ENCODE measurements around the gene CUTC.
"Not testable (repeated sequence)": the region's sequence is repeated elsewhere in the genome, so short reads cannot be mapped to it uniquely, and the experiment has no call there.

Gene CUTC, protein sequence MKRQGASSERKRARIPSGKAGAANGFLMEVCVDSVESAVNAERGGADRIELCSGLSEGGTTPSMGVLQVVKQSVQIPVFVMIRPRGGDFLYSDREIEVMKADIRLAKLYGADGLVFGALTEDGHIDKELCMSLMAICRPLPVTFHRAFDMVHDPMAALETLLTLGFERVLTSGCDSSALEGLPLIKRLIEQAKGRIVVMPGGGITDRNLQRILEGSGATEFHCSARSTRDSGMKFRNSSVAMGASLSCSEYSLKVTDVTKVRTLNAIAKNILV

DNA sequence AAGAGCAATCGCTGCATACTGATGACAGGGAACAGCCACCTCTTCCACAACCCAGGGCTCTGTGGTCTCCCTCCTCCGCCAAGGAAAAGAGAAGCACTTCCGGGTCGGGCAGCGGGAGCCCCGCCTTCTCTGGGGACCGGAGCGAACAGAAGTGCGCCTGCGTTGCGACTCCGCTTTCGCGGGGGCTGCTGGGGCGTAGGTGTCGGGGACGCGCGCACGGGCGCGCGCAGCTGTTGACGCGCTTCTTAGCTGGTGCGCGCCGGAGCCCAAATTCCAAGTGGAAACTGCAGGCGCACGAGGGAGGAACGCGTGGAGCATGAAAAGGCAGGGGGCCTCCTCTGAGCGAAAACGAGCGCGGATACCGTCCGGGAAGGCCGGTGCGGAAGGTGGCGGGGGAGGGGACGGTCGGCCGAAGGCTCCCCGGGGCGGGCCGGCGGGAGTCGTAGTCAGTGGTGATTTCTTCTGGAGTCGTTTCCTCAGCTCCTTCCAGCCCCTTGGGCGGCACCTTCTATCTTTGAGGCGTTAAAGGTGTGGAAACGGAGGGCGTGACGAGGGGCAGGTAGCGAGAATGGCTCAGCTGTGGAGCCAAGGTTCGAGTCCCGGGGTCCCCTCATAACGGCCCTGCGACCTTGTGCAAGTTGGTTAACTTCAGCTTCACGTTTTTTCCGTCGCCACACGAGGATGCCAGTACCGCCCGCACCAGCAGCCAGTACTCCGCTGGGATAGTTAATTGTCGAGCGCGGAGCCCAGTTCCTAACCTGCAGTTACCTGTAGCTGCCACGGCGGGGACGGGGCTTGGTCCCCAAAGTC lies at the start of gene CUTC, which contains the start of gene COX15:
Gene CUTC, plus strand, starts transcription at position 202 of the 810 bp plus-strand sequence. Its CDS starts 115 bp downstream, at position 317.
Gene COX15, minus strand, starts transcription at position 95 of the 810 bp plus-strand sequence. Its CDS starts 78 bp downstream, at position 17.
- peak; percentile 94 for DNase-seq (ENCODE audit: low spot score)

DNA sequence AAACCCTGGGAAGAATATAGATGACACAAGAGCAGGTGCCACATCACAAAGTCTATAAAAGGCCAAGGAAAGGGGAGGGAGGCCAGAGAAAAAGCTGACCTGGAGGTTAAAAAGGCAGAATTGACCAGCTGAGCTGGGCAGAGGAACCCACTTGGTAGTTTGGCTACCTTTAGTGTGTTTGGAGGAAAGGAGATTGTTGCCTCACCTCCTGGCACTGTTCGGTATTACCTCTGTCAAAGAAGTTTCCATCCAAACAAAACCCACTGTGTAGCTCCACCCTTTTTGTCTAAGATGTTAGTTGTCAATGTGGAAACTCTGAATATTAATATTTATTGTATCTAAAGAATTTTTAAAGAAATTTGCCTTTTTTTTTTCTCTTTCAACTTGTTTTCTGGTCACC lies 49.3 kb upstream of the CUTC start:
- DNase-seq (ENCODE audit: low spot score) = no peak

DNA sequence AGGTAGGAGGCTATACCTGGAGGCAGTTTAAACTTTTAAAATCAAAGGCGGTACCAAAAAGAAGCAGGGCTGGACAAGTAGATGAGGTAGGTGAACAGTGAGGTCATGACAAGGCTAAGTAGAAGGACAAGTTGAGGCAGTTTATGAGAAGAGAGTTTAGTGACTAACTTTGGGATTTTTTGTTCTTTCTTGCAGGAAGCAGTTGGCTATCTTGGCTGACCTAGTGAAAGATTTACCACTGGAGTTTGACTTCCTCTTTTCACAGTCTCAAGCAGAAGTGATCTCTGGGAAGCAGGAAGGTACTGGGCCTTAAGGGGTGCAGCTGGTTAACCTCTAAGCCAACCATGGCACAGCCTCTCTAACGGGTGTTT lies 46.5 kb upstream of the CUTC start:
- no peak for DNase-seq (ENCODE audit: low spot score)

DNA sequence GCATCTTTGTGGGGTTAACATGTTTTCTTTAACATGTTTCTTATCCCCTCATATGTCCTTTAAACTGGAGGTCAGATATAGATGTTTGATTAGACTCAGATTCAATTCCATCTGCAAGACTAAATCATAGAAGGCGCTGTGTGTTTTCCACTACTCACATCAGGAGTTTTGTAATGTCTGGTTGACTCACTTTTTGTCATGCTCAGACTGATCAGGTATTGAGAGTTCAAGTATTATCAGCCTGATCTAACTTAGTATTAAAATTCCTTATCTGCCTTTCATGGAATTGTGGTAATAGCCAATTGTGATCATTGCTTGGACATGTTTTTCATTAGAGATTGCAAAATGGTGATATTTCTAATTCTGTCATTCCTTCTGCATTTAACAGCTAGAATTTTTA lies 42.6 kb upstream of the CUTC start:
- no peak for DNase-seq (ENCODE audit: low spot score)

DNA sequence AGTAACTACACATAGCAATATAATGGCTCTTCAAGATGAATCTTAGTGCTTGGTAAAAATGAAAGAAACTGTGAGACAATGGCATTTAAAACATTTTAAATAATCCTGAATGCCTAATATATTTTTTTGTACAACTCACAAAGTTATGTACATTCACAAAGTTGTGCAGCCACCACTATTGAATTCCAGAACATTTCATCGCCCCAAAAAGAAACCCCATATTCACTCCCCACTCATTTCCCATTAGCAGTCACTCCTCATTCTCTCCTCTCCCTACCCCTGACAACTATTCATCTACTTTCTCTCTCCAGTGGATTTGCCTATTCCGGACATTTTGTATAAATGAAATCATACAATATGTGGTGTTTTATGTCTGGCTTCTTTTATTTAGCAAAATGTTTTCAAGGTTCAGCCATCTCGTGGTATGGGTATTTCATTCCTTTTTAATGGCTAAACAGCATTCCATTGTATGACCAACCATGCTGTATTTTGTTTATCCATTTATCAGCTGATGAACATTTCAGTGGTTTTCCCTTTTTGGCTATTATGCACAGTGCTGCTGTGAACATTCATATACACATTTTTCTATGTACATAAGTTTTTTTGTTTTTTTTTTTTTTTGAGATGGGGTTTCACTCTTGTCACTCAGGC lies 38.0 kb upstream of the CUTC start:
- DNase-seq (ENCODE audit: low spot score) = no peak

DNA sequence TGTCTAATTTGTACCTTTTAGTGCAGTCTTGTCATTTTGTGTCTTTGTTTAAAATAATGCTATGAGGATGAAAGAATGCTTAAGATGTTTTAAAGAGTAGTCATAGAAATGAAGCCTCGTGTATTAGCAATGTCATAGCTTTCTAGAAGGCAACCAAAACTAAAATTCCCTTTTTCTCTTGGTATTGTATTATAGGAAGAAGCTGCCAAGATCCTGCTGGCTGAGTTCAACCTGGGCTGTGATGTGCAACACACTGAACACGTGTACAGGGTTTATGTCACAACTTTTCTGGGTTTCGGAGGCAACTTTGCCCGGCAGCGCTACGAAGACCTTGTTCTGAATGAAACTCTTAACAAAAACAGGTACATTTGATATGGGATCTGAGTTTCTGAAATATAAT lies 36.3 kb upstream of the CUTC start:
- DNase-seq (ENCODE audit: low spot score) = no peak

DNA sequence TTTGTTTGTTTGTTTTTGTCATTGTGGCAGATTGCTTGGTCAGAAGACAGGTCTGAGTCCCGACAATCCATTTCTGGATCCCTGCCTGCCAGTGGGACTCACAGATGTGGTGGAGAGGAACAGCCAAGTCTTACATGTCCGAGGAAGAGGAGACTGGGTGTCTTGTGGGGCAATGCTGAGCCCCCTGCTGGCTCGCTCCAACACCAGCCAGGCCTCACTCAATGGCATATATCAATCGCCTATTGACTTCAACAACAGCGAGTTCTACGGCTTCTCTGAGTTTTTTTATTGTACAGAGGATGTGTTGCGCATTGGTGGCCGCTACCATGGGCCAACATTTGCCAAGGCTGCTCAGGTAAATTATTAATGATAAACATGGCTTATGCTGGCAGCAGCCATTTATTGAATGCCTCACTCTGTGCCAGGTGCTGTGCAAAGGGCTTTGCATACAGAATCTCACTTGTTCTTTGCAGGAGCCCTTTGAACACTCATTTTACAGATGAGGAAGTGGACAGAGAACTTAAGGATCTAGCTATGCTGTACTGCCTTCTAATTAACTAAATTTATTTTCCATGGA lies 33.4 kb upstream of the CUTC start:
- peak; percentile 16 for DNase-seq (ENCODE audit: low spot score)

DNA sequence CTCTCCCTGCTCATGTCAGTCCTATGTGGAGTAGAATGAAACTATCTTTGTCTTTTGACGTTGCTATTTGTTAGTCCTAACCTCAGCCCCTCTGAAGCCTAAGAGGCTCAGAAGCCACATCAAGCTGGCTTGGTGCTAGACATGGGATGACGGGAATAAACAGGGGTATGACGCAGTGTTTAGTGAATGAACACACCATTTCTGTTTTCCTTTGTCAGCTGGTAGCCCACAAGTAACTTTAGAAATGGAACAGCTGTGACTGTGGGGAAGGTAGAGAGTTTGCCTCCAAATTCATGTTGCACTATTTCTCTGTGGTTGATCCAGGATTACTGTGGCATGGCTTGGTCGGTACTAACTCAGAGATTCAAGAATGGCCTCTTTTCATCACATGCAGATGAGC lies 31.4 kb upstream of the CUTC start:
- no peak for DNase-seq (ENCODE audit: low spot score)

DNA sequence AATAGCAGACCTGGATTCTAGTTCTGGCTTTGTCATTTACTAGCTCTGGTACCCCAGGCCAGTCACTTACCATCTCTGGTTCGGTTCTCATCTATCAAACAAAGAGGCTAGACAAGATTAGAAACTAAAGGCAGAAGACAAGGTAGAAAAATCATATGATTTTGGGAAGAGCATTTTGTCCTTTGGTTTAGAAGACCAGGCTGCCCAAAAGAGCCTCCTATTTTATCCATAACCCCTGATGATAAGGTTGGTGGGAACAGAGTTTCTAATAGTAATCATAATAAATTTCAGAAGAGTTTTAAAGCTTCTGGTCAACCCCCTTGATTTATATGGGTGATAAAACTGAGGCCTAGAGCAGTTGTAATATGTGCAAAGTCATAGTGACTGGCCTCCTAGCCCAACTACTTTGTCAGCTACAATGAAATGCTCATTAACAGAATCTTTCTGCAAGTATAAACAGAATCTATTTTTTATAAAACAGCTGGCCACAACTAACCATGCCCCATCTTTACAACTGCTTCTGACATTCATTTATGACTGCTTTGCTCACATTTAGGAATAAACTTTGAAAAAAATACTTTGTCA lies 23.5 kb upstream of the CUTC start:
- no peak for DNase-seq (ENCODE audit: low spot score)

DNA sequence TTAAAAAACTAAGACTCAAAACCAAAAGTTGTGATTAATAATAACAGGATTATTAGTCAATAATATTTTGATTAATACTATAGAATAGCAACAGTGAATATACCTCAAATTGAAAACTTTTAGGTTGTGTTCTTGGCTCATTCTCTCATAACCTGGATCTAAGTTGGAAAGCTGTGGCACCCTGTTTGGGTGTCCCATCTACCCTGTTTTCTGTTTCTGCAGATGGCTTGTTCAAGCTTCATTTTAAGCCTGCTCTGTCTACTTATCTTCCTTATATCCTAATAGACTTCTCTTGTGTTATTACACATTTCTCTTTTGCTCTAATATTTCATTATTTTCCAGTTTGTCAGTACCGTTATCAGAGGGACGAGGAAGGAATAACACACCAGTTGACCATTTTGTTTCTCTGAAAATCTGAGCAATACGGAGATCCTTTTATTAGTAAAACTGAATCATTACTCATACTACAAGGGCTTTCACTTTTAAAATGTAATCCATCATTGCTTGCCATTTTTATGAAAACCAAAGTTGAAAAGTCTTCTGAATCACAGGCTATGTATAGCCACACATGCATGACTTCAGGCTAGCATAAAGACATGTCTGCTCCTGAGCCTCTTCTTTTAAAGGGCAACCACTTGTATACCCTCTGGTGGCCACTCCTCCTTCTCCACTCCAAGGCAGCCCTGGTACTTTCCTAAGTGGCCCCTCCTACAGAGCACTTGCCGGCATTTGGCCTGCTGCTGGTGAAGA lies 22.4 kb upstream of the CUTC start:
- no peak for DNase-seq (ENCODE audit: low spot score)

DNA sequence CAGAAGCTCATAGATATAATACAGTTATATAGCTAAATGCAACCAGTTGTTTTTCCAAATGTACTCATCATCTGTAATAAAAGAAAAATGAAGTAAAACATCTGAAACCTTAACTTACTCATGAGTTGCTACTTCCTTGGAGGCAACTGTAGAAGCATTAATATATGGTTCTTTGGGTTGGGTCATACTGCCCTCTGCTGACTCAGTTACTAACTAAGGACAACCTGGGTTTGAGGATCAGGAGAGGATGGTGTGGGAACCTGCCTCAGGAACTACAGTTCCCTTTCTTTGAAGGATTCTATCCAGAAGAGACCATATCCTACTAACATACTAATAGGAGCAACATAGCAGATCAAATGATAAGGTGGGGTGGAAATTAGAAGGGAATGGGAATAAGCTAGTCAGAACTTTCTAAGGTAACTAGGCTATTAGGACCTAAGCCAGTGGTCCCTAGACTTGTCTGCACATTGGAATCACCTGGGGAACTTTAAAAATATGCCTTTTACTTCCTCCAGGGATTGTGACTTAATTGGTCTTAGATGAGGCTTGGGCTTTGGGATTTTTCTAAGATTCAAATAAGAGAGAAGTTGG lies 20.8 kb upstream of the CUTC start:
- peak; percentile 29 for DNase-seq (ENCODE audit: low spot score)

DNA sequence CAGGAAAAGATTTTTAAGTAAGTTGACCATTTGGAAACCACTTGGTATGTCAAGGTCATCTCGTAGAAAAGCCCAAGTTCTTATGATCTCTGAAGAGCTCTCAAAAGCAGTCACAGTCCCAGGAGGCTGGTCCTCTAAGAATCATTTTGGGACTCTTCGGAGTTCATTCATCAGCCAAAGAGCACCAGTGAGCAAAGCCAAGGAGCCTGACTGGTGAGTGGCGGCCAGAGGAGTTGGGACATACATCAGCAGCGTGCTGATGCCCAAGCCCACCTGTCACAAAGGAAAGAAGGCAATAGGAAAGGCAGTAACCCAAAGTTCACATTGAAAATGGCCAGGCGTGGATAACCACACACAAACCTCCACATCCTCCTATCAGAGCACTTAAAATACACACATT lies 17.6 kb upstream of the CUTC start:
- DNase-seq (ENCODE audit: low spot score) = no peak

DNA sequence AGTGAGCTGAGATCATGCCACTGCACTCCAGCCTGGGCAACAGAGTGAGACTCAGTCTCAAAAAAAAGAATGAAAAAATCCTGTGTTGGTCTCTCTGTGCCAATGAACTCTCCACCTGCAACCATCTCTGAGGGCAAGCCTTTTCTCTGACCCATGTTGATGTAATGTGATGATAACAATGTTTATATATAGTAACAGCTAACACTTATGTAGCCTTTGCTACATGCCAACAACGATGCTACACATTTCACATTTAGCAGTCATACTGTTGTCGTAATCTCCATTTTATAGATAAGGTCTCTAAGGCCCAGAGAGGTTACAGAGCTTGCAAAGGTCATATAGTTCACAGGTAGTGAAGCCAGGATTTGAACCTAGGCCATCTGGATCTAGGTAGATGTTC lies 11.6 kb upstream of the CUTC start:
- no peak for DNase-seq (ENCODE audit: low spot score)

DNA sequence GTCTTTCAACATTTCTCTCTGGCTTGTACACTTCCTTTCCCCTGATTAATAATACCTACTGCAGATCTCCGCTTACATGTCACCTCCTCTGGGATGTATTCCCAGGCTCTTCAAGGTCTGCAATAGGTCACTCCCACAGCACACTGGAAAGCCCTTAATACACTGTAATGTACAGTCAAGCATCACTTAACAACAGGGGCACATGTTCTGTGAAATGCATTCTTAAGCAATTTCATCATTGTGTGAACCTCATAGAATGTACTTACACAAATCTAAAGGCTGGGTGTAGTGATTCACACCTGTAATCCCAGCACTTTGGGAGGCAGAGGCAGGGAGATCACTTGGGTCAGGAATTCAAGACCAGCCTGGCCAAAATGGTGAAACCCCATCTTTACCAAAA lies 2.0 kb upstream of the CUTC start:
- DNase-seq (ENCODE audit: low spot score) = no peak

DNA sequence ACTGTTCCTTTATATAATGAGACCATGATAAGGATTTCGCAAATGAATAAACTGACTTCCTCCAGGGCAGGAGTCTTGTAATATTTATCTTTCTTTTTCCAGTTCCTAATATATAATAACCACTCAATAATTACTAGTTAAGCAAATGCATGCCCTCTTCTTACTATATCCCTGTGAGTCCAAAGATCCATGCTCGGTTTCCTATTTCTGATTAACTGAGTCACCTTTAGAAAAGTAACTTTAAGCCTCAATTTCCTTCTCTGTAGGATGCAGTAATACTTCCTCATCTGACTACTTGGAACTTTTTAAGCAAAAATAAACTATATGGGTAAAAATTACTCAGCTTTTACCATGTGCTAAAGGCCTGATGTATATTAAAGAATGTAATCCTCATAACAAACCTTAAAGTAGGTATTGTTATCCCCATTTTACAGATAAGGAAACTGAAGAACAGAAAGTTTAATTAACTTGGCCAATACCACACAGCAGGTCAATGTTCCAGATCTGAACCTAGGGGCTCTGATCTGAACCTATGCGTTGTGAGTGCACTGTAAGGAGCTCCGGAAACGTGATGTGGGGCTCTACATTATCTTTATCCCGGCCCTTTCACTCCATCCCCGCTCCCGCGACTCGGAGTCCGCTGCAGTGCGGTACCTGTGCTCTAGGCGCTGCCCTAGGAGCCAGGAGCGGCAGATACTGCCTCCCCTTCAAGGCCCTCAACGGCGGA lies 565 bp upstream of the CUTC start:
- no peak for DNase-seq (ENCODE audit: low spot score)

DNA sequence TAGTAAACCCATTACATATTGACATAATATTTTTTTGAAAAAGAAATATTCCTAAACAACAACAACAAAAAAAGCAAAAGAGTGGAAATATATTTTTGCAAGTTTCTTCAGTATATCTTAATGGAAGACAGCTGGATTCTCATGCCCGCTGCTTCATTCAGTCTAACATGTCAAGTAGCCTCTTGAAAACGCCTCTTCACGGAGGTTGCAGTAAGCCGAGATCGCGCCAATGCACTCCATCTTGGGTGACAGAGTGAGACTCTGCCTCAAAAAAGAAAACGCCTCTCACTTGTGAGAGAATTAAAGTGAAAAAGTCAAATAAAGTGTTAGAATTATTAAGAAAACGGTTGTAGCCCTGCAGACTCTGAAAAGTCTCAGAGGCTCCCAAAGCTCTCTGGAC lies 1.3 kb downstream of the CUTC start:
- no peak for DNase-seq (ENCODE audit: low spot score)

DNA sequence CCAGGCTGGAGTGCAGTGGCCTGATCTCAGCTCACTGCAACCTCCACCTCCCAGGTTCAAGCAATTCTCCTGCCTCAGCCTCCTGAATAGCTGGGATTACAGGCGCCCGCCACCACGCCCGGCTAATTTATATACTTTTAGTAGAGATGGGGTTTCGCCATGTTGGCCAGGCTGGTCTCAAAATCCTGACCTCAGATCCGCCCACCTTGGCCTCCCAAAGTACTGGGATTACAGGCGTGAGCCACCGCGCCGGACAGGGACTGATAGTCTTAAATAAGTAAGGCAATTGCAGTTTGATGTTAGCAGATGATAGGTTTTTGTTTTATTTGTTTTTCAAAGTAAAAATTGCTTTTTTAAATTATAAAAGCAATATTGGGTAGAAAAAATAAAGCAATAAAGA lies 2.1 kb downstream of the CUTC start:
- not testable (repeated sequence) for DNase-seq (ENCODE audit: low spot score)

DNA sequence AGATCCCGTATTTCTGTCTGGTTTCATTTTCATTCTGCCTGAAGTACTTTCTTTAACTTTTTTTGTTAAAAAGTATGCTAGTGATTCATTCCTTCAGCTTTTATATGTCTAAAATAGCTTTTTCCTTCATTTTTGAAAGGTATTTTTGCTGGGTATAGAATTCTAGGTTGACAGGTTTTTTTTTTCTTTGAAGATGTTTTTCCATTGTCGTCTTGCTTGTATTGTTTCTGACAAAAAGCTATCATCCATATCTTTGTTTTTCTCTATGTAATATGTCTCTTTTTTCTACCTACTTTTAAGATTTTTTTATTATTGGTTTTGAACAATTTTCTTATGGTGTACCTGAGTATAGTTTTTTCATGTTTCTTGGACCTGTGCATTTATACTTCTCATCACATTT lies 8.2 kb downstream of the CUTC start:
- no peak for DNase-seq (ENCODE audit: low spot score)

DNA sequence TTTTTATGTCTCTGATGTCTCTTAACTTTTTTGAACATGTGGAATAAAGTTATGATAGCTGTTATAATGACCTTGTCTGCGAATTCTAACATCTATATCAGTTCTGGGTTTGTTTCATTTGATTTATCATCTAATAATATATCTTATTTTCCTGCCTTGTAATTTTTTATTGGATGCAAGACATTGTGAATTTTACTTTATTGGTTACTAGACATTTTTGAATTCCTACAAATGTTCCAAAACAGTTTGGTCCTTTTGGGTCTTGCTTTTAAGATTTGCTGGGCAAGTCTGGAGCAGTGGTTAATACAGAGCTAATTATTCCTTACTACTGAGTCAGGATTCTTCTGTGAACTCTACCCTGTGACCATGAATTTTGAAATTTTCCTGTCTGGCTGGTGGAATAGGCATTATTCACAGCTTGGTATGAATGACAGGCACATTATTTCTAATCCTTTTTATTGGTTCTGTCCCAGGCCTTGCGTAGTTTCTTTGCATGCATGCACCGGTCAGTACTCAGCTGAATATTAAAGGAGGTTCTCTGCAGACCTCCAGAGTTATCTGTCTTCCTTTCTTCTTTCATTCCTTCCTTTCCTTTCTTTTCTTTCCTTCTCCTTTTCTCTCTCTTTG lies 9.0 kb downstream of the CUTC start:
- no peak for DNase-seq (ENCODE audit: low spot score)

DNA sequence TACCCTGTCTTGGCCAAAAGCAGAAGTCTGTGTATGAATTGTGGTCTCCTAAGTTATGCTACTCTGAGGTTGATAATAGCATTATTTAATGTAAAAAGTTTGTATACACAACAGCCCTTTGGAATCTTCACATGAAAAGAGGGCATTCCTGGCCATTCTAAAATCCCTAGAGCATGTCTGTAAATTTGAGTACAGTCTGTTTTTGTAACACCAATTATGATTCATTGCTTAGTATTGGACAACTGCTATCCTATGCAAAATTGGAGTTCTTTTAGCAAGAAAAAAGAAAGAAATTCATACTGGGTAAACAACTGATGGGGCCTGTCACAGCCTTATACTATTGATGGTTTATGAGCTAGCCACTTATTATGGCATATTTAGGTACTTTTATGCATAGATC lies 10.2 kb downstream of the CUTC start:
- DNase-seq (ENCODE audit: low spot score) = no peak
